Ishikawa (cell line): ENCODE results near the gene FBXL5.
A peak's percentile ranks its signal among the peaks of the same experiment; 100 is the strongest.

Source experiments
- CEBPB ChIP-seq: IDR thresholded peaks from 2 replicates; pipeline ENCODE4 v1.6.1; 2012
- CREB1 ChIP-seq: IDR thresholded peaks from 2 replicates; pipeline ENCODE4 v1.6.1; 2012; ENCODE audit warnings: low read depth
- EGR1 ChIP-seq: IDR thresholded peaks from 2 replicates; pipeline ENCODE4 v1.6.1; 2012
- EP300 ChIP-seq: IDR thresholded peaks from 2 replicates; pipeline ENCODE4 v1.6.1; 2012; ENCODE audit warnings: borderline replicate concordance
- FOXM1 ChIP-seq: IDR thresholded peaks from 2 replicates; pipeline ENCODE4 v1.6.1; 2012; ENCODE audit warnings: low read depth, borderline replicate concordance
- NFIC ChIP-seq: IDR thresholded peaks from 2 replicates; pipeline ENCODE4 v1.6.1; 2012
- RAD21 ChIP-seq: IDR thresholded peaks from 2 replicates; pipeline ENCODE4 v1.6.1; 2012; ENCODE audit warnings: low read depth
- TAF1 ChIP-seq: IDR thresholded peaks from 2 replicates; pipeline ENCODE4 v1.6.1; 2012; ENCODE audit warnings: low read depth, mild to moderate bottlenecking
- TCF12 ChIP-seq: IDR thresholded peaks from 2 replicates; pipeline ENCODE4 v1.6.1; 2012; ENCODE audit warnings: low read depth
- TEAD4 ChIP-seq: IDR thresholded peaks from 2 replicates; pipeline ENCODE4 v1.6.1; 2012
- YY1 ChIP-seq: IDR thresholded peaks from 2 replicates; pipeline ENCODE4 v1.6.1; 2012; ENCODE audit warnings: low read depth
- ZBTB7A ChIP-seq: IDR thresholded peaks from 2 replicates; pipeline ENCODE4 v1.6.1; 2012; ENCODE audit warnings: low read depth
- TF ChIP-seq, protein P1 (sequence below): IDR thresholded peaks from 2 replicates; pipeline ENCODE4 v1.6.1; 2012
- TF ChIP-seq, protein P2 (sequence below): IDR thresholded peaks from 2 replicates; pipeline ENCODE4 v1.6.1; 2012; ENCODE audit warnings: low read depth, mild to moderate bottlenecking
- TF ChIP-seq, protein P3 (sequence below): IDR thresholded peaks from 2 replicates; pipeline ENCODE4 v1.6.1; 2012

FBXL5 gene

DNA sequence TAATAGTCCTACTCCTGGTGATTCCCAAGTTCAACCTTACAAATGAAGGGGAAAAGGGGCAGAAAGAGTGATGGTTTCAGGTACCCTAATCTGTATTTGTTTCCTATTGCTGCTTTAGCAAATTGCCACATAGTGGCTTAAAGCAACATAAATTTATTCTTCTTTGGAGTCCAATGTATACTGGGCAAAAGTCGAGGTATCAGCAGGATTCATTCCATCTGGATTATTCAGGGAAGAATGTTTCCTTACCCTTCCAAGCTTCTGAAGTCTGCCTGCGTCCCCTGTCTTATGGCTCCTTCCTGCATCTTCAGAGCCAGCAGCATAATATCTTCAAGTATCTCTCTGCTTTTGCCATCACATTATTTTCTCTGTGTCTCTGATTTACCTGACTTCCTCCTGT is 37.4 kb upstream of the FBXL5 start:
- TF ChIP-seq ZBTB7A (no peak), NFIC (no peak)

DNA sequence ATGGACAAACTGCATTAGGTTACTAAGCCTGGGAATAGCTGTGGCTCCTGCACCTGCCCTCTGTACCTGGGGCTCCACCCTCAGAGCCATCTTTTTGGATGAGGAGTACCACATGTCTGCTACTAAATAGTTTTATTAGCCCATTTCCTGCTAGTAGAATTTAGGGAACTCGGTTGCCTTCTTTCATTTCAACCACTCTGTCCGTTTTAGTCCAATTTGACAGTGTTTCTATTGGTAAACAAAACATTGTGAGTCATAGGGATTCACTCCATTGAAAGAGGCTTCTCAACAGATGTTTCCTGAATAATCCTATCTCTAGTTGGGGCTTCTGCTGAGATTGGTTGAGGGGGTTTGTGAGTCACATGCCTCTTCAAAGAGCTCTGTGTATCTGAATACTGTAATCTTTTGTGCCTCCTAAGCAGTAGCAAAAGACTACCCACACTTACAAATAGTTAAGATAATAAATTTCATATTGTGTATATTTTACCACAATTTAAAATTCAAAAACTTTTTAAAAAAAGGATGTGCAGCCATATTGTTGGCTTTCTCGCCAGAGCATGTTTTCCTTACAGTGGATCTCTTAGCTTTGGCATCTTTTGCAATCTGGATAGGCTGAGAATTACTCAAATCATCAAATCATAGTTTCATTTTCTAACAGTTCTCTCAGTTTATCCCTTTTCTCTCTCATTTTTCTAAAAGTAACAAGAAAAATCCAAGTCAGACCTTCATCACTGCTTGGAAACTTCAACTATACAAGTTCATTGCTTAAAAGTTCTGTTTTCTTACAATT is 36.4 kb upstream of the FBXL5 start:
- TF ChIP-seq RAD21 (no peak), YY1 (no peak), CEBPB (no peak), FOXM1 (no peak), TCF12 (no peak), EP300 (no peak), CREB1 (no peak), ZBTB7A (no peak), EGR1 (no peak), NFIC (no peak), TEAD4 (no peak), TAF1 (no peak)
- TF ChIP-seq, protein P1, sequence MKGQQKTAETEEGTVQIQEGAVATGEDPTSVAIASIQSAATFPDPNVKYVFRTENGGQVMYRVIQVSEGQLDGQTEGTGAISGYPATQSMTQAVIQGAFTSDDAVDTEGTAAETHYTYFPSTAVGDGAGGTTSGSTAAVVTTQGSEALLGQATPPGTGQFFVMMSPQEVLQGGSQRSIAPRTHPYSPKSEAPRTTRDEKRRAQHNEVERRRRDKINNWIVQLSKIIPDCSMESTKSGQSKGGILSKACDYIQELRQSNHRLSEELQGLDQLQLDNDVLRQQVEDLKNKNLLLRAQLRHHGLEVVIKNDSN: no peak
- TF ChIP-seq, protein P2, sequence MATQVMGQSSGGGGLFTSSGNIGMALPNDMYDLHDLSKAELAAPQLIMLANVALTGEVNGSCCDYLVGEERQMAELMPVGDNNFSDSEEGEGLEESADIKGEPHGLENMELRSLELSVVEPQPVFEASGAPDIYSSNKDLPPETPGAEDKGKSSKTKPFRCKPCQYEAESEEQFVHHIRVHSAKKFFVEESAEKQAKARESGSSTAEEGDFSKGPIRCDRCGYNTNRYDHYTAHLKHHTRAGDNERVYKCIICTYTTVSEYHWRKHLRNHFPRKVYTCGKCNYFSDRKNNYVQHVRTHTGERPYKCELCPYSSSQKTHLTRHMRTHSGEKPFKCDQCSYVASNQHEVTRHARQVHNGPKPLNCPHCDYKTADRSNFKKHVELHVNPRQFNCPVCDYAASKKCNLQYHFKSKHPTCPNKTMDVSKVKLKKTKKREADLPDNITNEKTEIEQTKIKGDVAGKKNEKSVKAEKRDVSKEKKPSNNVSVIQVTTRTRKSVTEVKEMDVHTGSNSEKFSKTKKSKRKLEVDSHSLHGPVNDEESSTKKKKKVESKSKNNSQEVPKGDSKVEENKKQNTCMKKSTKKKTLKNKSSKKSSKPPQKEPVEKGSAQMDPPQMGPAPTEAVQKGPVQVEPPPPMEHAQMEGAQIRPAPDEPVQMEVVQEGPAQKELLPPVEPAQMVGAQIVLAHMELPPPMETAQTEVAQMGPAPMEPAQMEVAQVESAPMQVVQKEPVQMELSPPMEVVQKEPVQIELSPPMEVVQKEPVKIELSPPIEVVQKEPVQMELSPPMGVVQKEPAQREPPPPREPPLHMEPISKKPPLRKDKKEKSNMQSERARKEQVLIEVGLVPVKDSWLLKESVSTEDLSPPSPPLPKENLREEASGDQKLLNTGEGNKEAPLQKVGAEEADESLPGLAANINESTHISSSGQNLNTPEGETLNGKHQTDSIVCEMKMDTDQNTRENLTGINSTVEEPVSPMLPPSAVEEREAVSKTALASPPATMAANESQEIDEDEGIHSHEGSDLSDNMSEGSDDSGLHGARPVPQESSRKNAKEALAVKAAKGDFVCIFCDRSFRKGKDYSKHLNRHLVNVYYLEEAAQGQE: no peak
- TF ChIP-seq, protein P3, sequence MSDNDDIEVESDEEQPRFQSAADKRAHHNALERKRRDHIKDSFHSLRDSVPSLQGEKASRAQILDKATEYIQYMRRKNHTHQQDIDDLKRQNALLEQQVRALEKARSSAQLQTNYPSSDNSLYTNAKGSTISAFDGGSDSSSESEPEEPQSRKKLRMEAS: no peak

DNA sequence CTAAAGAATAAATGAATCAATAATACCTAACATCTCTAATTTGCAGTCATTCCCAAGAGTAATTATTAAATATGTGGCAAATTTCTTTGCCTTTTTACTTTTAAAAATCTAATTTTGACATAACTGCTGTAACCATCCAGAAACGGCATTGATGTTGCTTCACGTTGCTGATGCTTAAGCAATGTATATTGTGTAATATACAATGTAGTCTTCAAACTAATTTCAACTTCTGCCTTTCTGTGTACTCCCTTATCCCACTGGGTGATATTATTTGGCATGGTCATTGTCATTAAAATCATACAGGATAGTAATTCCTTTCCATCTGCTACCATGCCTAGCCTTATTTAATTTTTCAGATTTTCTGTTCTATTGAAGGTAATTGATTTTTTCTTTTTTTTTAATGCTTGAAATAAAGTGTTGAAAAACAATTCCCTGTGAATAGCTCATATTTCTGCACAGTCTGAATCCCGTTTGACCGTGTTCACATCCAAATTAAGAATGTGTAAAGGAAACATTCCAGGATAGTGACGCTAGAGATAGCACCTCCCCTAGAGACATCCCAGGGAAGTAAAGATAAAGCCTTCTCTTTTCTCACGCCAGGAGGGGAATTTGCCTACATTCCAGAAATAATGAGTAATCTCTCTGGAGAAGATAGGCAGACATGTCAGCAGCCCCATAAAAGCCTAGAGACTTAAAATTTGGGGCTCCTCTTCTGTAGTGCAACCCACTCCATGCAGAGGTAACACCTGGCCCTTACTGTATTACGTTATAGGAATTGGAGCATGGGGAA is 35.1 kb upstream of the FBXL5 start:
- no peak for TF ChIP-seq RAD21
- TF ChIP-seq TEAD4: 0 out of 2 replicates have a peak, but pooled peaks have one; percentile 8
- TF ChIP-seq, protein P3: no peak
- no peak for TF ChIP-seq NFIC
- TF ChIP-seq, protein P1: no peak

DNA sequence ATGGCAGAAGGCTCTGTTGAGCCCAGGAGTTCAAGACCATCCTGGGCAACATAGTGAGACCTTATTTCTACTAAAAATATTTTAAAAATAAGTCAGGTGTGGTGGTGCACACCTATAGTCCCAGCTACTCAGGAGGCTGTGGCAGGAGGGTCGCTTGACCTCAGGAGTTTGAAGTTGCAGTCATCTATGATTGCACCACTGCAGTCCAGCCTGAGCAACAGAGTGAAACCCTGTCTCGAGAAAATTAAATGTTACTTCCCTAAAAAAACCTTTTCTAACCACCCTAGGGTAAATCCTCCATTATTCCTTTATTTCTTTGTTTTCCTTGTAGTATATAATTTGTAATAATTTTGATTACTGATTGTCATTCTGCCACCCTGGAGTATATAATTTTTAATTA is 34.4 kb upstream of the FBXL5 start:
- TF ChIP-seq TCF12: no peak
- TF ChIP-seq, protein P3: no peak
- TF ChIP-seq EP300: no peak
- no peak for TF ChIP-seq TEAD4
- no peak for TF ChIP-seq CEBPB
- TF ChIP-seq, protein P2: no peak
- TF ChIP-seq TAF1: no peak
- no peak for TF ChIP-seq FOXM1
- TF ChIP-seq, protein P1: no peak
- TF ChIP-seq ZBTB7A: no peak
- TF ChIP-seq CREB1: no peak
- TF ChIP-seq YY1: no peak
- no peak for TF ChIP-seq EGR1
- TF ChIP-seq RAD21: no peak
- no peak for TF ChIP-seq NFIC

DNA sequence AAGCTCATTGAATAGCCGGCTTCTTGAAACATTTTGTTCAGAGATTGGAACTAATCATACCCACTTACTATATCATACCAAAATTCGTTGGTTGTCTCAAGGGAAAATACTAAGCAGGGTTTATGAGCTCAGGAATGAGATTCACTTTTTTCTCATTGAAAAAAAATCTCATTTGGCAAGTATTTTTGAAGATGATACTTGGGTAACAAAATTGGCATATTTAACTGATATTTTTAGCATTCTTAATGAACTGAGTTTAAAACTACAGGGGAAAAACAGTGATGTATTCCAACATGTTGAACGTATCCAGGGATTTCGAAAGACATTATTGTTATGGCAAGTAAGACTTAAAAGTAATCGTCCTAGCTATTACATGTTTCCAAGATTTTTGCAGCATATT is 32.9 kb upstream of the FBXL5 start:
- no peak for TF ChIP-seq NFIC
- no peak for TF ChIP-seq CREB1
